ENCODE results near the gene TICAM2. TPM values are rescaled to one million over a fixed set of nuclear protein-coding genes. Genes with fewer than 3 reads are reported as not detected.
A peak's percentile ranks its signal among the peaks of the same experiment; 100 is the strongest.

TICAM2 gene
- total RNA-seq, 1 experiment from 2014 or later: 0.24 TPM

DNA sequence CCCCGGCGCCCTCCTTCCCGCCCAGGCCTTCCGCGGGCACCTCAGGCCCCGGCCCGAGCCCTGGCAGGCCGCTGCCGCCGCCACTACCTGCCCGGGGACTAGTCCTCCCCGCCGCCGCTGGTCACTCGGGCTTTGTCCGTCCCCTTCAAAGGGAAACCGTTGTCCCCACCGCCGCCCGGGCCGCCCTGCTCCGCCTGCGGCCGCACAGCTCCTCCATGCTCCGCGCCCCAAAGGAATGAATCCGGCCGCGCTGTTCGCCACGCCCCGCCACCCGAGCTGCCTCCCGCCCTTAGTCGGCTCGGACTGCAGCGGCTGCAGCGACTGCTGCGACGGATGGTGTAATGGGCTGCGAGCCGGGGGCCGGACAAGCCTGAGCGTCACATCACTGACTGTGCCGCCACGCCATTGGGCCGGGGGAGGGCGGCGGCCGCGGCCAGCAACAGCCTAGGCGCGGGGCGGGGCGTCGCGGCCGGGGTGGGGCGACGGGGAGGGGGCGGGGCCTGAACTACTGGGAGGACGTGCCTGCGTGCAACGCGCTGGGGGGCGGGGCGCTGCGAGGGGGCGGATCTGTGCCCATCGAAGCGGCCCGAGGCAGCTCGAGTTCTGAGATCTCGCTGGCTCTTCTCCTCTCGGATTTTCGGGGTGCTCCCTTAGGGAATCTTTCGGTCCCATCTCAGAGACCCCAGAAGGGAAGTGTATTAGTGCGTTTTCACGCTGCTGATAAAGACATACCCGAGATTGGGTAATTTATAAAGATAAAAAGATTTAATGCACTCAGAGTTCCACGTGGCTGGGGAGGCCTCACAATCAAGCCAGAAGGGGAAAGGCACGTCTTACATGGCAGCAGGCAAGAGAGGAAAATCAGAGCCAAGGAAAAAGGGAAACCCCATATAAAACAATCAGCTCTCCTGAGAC, 57.6 kb downstream of the TICAM2 start, which contains the start of gene FEM1C:
Gene FEM1C, minus strand, starts transcription at position 340 of the 915 bp plus-strand sequence. CDS start 1,282 bp downstream, outside the sequence.
- H3K36me3 Mint-ChIP-seq (ENCODE audit: insufficient read depth in 1 of 3, low read depth in 3 of 3): peaks cover 20 to 39% (median 36%) of the 10 kb centered on the region in 3 experiments
- TF ChIP-seq CTCF (conservative IDR thresholded peaks at IDR 0.05): no peak
- Histone ChIP-seq H3K9me3 (ENCODE audit: control insufficient read depth, low read depth, low read length) (no peaks in the 10 kb centered on the region), H3K4me1 (ENCODE audit: insufficient read depth, low read length) (no peaks in the 10 kb centered on the region; the same call in 1 of the 2 replicates), H4K20me1 (ENCODE audit: control insufficient read depth, insufficient read depth, insufficient read length) (no peaks in the 10 kb centered on the region), H3K27me3 (ENCODE audit: insufficient read depth, low read length) (no peaks in the 10 kb centered on the region), H3K4ac (ENCODE audit: low read depth, low read length) (peak within 1 kb of the TSS; percentile 58; the same call in 1 of the 2 replicates), H2AFZ (ENCODE audit: low read length) (no peak within 1 kb of the TSS), H2BK5ac (ENCODE audit: insufficient read length, low read length) (no peak within 1 kb of the TSS), H3K9ac (ENCODE audit: extremely low read depth, insufficient read length, low read length) (peak within 1 kb of the TSS; percentile 90), H3K4me2 (ENCODE audit: insufficient read depth, insufficient read length, low read length) (peak within 1 kb of the TSS; percentile 92), H4K91ac (ENCODE audit: insufficient read length, low read depth, low read length) (no peak within 1 kb of the TSS), H3K23ac (ENCODE audit: insufficient read length, low read depth, low read length) (no peak within 1 kb of the TSS), H3K27ac (ENCODE audit: insufficient read length, low read depth, low read length) (peak within 1 kb of the TSS; percentile 41), H2BK20ac (ENCODE audit: low read depth, low read length, poor library complexity, severe bottlenecking) (no peak within 1 kb of the TSS), H2BK120ac (ENCODE audit: low read depth, low read length, poor library complexity, severe bottlenecking) (peak within 1 kb of the TSS; percentile 92), H3K23me2 (ENCODE audit: insufficient read length, low read depth, low read length, poor library complexity, severe bottlenecking) (peaks cover 9% of the 10 kb centered on the region), H2BK15ac (ENCODE audit: low read depth, low read length) (no peak within 1 kb of the TSS), H3K14ac (ENCODE audit: insufficient read depth, low read length) (peak within 1 kb of the TSS; percentile 91), H4K5ac (ENCODE audit: insufficient read length, low read depth, low read length) (no peak within 1 kb of the TSS), H3K18ac (ENCODE audit: insufficient read length, low read depth, low read length) (peak within 1 kb of the TSS; percentile 95), H3T11ph (ENCODE audit: low read length) (no peak within 1 kb of the TSS), H4K8ac (replicated peaks; ENCODE audit: insufficient read length, low read depth, low read length) (no peak within 1 kb of the TSS), H3K56ac (ENCODE audit: insufficient read length, low read depth, low read length) (no peak within 1 kb of the TSS), H2AK5ac (ENCODE audit: insufficient read length, low read length) (no peak within 1 kb of the TSS), H3K79me2 (ENCODE audit: insufficient read depth, low read length) (peaks cover 25% of the 10 kb centered on the region; the same call in 1 of the 2 replicates), H3K79me1 (ENCODE audit: insufficient read depth, low read depth, low read length, poor library complexity, severe bottlenecking) (no peaks in the 10 kb centered on the region), H2BK12ac (ENCODE audit: insufficient read length, low read depth, low read length) (no peak within 1 kb of the TSS)
- peak within 1 kb of the TSS; percentile 94 to 99 for H3K4me3 Mint-ChIP-seq
- no CpG with 5 or more reads among the region's 82 CpGs for WGBS (ENCODE audit: extremely low coverage, insufficient read length, low lambda C conversion rate)
- H3K9me3 Mint-ChIP-seq: peaks cover 12 to 13% of the 10 kb centered on the region in 2 experiments; a peak in 4 of 5 replicates
- H3K27ac Mint-ChIP-seq: peak within 1 kb of the TSS; percentile 97 to 98 (median 97)
- peak; percentile 99 for DNase-seq
- no peaks in the 10 kb centered on the region for H3K27me3 Mint-ChIP-seq (ENCODE audit: low read depth)
- H3K4me1 Mint-ChIP-seq: peaks cover 41 to 43% of the 10 kb centered on the region in 2 experiments

Data from H9 (cell line).